Natural killer cell (primary cell): ENCODE results near the gene SH2D7. TPM values are rescaled to one million over a fixed set of nuclear protein-coding genes. Genes with fewer than 3 reads are reported as not detected.

ENCODE experiments used
- ATAC-seq, 3 donors: fragments of 150-1000 bp in 2 of 3; fragments of 200-7000 bp in 1 of 3; cut with Tn5 transposase; 1 replicate in 1 of 3; 2 replicates in 2 of 3; pipeline ENCODE4 v1.10.0; 2021; ENCODE audit warnings: mild to moderate bottlenecking in 2 of 3, moderate library complexity in 2 of 3
- DNase-seq, 2 donors: peaks; one replicate each; pipeline versions ENCODE4 v3.0.0 to v3.0.0-alpha.2; 2013 to 2021; ENCODE audit warnings: mixed read lengths in 1 of 2
- H3K27ac ChIP-seq: one replicate; pipeline ENCODE4 v1.5.1; 2013; ENCODE audit warnings: mild to moderate bottlenecking, low read length
- H3K27me3 ChIP-seq: one replicate; pipeline ENCODE4 v1.6.1; 2013; ENCODE audit warnings: low read length; ENCODE audit not compliant: control insufficient read depth, insufficient read depth
- H3K36me3 ChIP-seq: one replicate; pipeline ENCODE4 v1.6.1; 2013; ENCODE audit warnings: low read length; ENCODE audit not compliant: control insufficient read depth, insufficient read depth
- H3K4me1 ChIP-seq: one replicate; pipeline ENCODE4 v1.6.1; 2013; ENCODE audit warnings: low read length; ENCODE audit not compliant: control insufficient read depth, insufficient read depth
- H3K4me3 ChIP-seq: one replicate; pipeline ENCODE4 v1.5.1; 2013; ENCODE audit warnings: low read length
- H3K9me3 ChIP-seq: one replicate; pipeline ENCODE4 v1.6.1; 2013; ENCODE audit warnings: low read length; ENCODE audit not compliant: control insufficient read depth, insufficient read depth
- H3K27ac Mint-ChIP-seq, 2 donors: one replicate each; pipeline ENCODE4 v1.8.0; 2022; ENCODE audit warnings: mild to moderate bottlenecking in 2 of 2, mixed read lengths in 2 of 2, moderate library complexity in 1 of 2
- H3K27me3 Mint-ChIP-seq, 2 donors: one replicate each; pipeline ENCODE4 v1.8.0; 2022; ENCODE audit warnings: low read depth in 2 of 2, mixed read lengths in 2 of 2
- H3K36me3 Mint-ChIP-seq: one replicate; pipeline ENCODE4 v1.8.0; 2022; ENCODE audit warnings: mixed read lengths
- H3K4me1 Mint-ChIP-seq, 2 donors: one replicate each; pipeline ENCODE4 v1.8.0; 2022; ENCODE audit warnings: mixed read lengths in 2 of 2
- H3K4me3 Mint-ChIP-seq: one replicate; pipeline ENCODE4 v1.8.0; 2022; ENCODE audit warnings: mild to moderate bottlenecking, moderate library complexity, mixed read lengths
- H3K9me3 Mint-ChIP-seq, 2 donors: one replicate each; pipeline ENCODE4 v1.8.0; 2022; ENCODE audit warnings: mixed read lengths in 2 of 2
- WGBS: methylation state at CpG from one replicate; pipeline ENCODE4 v1.1.7; 2013; ENCODE audit warnings: missing lambda C conversion rate; ENCODE audit not compliant: insufficient coverage; 5-methylcytosine and 5-hydroxymethylcytosine counted together
- intact Hi-C: fragments of 100-400 bp; cut with micrococcal nuclease; formaldehyde crosslinking; loops from one replicate; pipeline ENCODE4 v1.14.2; 2022
- total RNA-seq, 4 donors: library from RNA; stranded (reverse); fragments of 120-200 nt in 1 of 4; gene quantifications; one replicate each; pipeline versions ENCODE4 v1.2.3 to v1.2.4, GENCODE V29; 2013 to 2022
- TF ChIP-seq, protein P1 (sequence below): fragments of 200-600 bp; IDR thresholded peaks from one replicate; pipeline ENCODE4 v1.8.0; 2022; ENCODE audit warnings: antibody characterized with exemption

The SH2D7 gene
- total RNA-seq, 3 donors from 2014 or later (not counting 1 experiment from before 2014, with no cell fraction given): not detected

- H3K27me3 Mint-ChIP-seq: no peaks in the 10 kb centered on the region
- H3K36me3 Mint-ChIP-seq: peaks cover 6% of the 10 kb centered on the region
- peaks cover 85 to 87% of the 10 kb centered on the region in 2 donors for H3K4me1 Mint-ChIP-seq
- Histone ChIP-seq H3K27ac (peak overlapping the region; percentile 63), H3K4me3 (no peak overlapping the region), H3K36me3 (peaks cover 12% of the 10 kb centered on the region), H3K4me1 (peaks cover 76% of the 10 kb centered on the region), H3K9me3 (no peaks in the 10 kb centered on the region), H3K27me3 (no peaks in the 10 kb centered on the region)
- H3K9me3 Mint-ChIP-seq: no peaks in the 10 kb centered on the region
- DNase-seq (peak in 1 of 2 donors; percentile 46), ATAC-seq (no peak)
- intact Hi-C loops: no loop called here
- H3K27ac Mint-ChIP-seq: peak overlapping the region; percentile 96 to 98
- 20% methylated on average over 2 of the region's 3 CpGs for WGBS
- TF ChIP-seq, protein P1, sequence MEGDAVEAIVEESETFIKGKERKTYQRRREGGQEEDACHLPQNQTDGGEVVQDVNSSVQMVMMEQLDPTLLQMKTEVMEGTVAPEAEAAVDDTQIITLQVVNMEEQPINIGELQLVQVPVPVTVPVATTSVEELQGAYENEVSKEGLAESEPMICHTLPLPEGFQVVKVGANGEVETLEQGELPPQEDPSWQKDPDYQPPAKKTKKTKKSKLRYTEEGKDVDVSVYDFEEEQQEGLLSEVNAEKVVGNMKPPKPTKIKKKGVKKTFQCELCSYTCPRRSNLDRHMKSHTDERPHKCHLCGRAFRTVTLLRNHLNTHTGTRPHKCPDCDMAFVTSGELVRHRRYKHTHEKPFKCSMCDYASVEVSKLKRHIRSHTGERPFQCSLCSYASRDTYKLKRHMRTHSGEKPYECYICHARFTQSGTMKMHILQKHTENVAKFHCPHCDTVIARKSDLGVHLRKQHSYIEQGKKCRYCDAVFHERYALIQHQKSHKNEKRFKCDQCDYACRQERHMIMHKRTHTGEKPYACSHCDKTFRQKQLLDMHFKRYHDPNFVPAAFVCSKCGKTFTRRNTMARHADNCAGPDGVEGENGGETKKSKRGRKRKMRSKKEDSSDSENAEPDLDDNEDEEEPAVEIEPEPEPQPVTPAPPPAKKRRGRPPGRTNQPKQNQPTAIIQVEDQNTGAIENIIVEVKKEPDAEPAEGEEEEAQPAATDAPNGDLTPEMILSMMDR: no peak
- peak overlapping the region; percentile 43 for H3K4me3 Mint-ChIP-seq
Measured at GRCh38 chr15:78051596-78051995, 40.8 kb upstream of the SH2D7 start.

GRCh38 chr15:78052001-78052401 is 40.4 kb upstream of the SH2D7 start:
- peaks cover 76% of the 10 kb centered on the region for H3K4me1 ChIP-seq
- peak overlapping the region; percentile 96 to 98 for H3K27ac Mint-ChIP-seq
- ATAC-seq: no peak
- peak overlapping the region; percentile 63 for H3K27ac ChIP-seq
- no peaks in the 10 kb centered on the region for H3K9me3 ChIP-seq
- TF ChIP-seq, protein P1: no peak
- no peaks in the 10 kb centered on the region for H3K9me3 Mint-ChIP-seq
- intact Hi-C loops: no loop called here
- H3K4me3 ChIP-seq: no peak overlapping the region
- H3K36me3 Mint-ChIP-seq: peaks cover 6% of the 10 kb centered on the region
- peaks cover 12% of the 10 kb centered on the region for H3K36me3 ChIP-seq
- no peaks in the 10 kb centered on the region for H3K27me3 ChIP-seq
- peaks cover 80 to 87% of the 10 kb centered on the region in 2 donors for H3K4me1 Mint-ChIP-seq
- peak; percentile 12 to 60 for DNase-seq
- H3K27me3 Mint-ChIP-seq: no peaks in the 10 kb centered on the region
- peak overlapping the region; percentile 43 for H3K4me3 Mint-ChIP-seq

GRCh38 chr15:78052545-78052944 is 39.8 kb upstream of the SH2D7 start:
- Histone ChIP-seq H3K36me3 (peaks cover 12% of the 10 kb centered on the region), H3K27ac (peak overlapping the region; percentile 63), H3K27me3 (no peaks in the 10 kb centered on the region), H3K9me3 (no peaks in the 10 kb centered on the region), H3K4me1 (peaks cover 75% of the 10 kb centered on the region), H3K4me3 (no peak overlapping the region)
- no peak for DNase-seq
- Mint-ChIP-seq H3K27me3 (no peaks in the 10 kb centered on the region), H3K36me3 (peaks cover 6% of the 10 kb centered on the region), H3K4me1 (peaks cover 75 to 81% of the 10 kb centered on the region in 2 donors), H3K9me3 (no peaks in the 10 kb centered on the region), H3K4me3 (peak overlapping the region; percentile 43), H3K27ac (peak overlapping the region; percentile 96 to 98)
- ATAC-seq: no peak
- WGBS: 85% methylated on average over 4 of the region's 5 CpGs
- intact Hi-C loops: no loop called here
- TF ChIP-seq, protein P1: no peak

- Histone ChIP-seq H3K9me3 (no peaks in the 10 kb centered on the region), H3K27me3 (no peaks in the 10 kb centered on the region), H3K36me3 (peaks cover 12% of the 10 kb centered on the region), H3K27ac (peak overlapping the region; percentile 51), H3K4me1 (peaks cover 65% of the 10 kb centered on the region), H3K4me3 (no peak overlapping the region)
- Mint-ChIP-seq H3K27me3 (no peaks in the 10 kb centered on the region), H3K4me3 (peak overlapping the region; percentile 80), H3K36me3 (peaks cover 6% of the 10 kb centered on the region), H3K9me3 (no peaks in the 10 kb centered on the region), H3K4me1 (peaks cover 64 to 74% of the 10 kb centered on the region in 2 donors), H3K27ac (peak overlapping the region; percentile 72 to 87)
- TF ChIP-seq, protein P1: no peak
- intact Hi-C loops: no loop called here
- ATAC-seq (no peak), DNase-seq (no peak)
- WGBS: 88% methylated on average over 2 of the region's 2 CpGs
Measured at GRCh38 chr15:78054518-78054917, 37.8 kb upstream of the SH2D7 start.
